HG03196 (cell line): Measurements from ENCODE around the gene TAGAP.
"Not testable (repeated sequence)": the region's sequence is repeated elsewhere in the genome, so short reads cannot be mapped to it uniquely, and the experiment has no call there.

Source experiments
- ATAC-seq: cut with Tn5 transposase; IDR thresholded peaks from one replicate; pipeline ENCODE4 v1.9.1; 2021; ENCODE audit not compliant: unreplicated experiment

Gene TAGAP

GRCh38 chr6:159045801-159046200, 1.0 kb upstream of the TAGAP start:
- ATAC-seq: no peak

DNA sequence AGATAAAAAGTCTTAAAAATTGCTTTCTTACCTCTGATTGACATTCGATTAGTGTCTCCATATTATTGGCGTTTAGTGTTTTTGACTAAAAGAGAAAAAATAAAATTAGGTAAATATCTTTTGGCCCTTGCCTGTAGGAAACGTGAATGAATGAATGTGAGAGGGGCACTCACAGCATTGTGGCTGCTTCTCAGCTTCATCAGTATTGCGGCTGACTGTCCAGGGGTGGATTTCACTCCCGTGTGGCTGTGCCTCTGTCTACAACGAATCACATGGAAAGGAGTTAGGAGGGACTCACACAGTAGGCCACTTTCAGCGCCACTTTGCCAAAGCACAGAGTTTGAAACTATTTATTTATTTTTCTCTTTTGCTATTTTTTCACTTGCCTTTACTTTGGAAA, 844 bp downstream of the TAGAP start:
- ATAC-seq: no peak

GRCh38 chr6:159043251-159043650, 1.5 kb downstream of the TAGAP start:
- no peak for ATAC-seq

- no peak for ATAC-seq
These were observed 2.0 kb downstream of the TAGAP start for GRCh38 chr6:159042826-159043181.

- ATAC-seq: peak; percentile 33
These were observed 2.6 kb downstream of the TAGAP start for GRCh38 chr6:159042003-159042825.

DNA sequence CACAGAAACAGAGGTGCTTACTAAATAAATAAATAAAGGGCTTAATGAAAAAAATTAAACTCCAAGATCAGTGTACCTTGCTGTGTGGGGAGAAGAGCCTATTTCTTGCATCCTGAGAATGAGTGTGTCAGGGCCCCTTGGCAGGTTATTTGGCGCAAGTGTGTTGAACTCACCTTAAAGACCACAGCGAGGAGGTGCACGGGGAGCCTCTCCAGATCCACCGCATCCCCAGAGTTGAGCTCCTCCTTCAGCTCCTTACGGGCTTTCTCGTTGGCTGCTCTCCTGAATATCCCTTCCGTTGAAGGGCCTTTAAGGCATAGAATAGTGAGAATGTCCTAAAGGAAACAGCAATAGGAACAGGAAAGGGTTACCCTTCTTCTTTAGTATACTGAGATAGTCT, 3.6 kb downstream of the TAGAP start:
- ATAC-seq: no peak

DNA sequence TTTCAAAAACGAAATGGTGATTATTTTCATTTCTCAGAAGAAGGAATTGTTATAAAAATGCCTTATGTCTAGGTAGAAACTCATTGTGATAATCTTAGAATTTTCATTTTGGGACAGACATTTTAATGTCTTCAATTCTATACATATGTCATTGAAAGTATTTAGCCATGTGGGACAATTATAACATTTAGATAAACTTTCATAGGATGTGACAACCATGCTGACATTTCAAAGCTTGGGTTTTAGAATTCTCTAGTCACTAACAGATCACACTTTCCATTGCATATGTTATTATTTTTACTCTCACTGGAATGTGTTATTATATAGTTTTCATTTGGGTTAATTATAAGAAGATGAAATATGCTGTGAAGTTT, 4.9 kb downstream of the TAGAP start:
- no peak for ATAC-seq

- peak; percentile 76 for ATAC-seq
These were observed 5.6 kb downstream of the TAGAP start for GRCh38 chr6:159038914-159039884.

GRCh38 chr6:159038318-159038717, 6.5 kb downstream of the TAGAP start:
- not testable (repeated sequence) for ATAC-seq

DNA sequence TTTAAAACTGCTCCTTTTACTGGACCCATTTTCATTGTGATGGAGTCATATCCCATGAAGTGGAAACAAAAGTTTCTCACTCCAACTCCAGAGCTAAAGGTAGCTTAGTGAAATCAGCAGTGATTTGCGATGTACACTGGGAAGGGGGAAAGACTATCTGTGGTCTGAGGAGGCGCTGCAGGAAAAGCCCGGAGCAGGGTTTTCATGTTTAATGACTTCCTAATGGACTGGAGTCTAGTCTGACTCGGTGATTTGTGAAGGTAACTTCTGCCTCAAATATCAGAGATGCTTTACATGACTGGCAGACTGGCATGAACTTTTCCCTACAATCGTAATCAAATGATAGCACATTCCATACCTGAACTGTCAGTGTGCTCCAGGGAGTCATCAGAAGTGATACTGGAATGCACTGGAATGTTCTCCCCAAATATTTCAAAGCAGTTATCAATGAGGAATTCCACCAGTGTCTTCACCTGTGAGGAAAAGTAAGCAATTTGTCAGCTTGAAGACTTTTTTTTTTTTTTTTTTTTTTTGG, 7.0 kb downstream of the TAGAP start:
- no peak for ATAC-seq

DNA sequence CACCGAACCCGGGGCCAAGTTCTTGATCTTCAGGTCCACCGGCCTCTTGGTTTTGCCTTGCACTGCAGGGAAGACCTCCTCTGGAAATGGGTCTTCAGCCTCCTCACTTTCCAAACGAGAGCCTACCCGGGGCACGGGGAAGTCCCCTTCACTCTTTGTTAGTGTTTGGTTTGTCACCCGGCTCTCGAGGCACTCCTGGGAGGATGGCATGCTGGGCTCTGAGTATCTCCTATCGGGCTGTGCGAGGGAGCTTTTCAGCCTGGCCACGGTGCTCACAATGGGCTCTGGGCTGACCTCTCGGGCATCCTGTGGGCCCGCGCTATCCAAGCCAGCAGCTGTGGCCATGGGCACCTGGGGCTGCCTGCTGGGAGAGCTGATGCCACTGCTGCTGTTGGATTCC, 8.1 kb downstream of the TAGAP start:
- no peak for ATAC-seq

- ATAC-seq: no peak
These were observed 8.9 kb downstream of the TAGAP start for GRCh38 chr6:159035891-159036290.

GRCh38 chr6:159033160-159034049, 11.4 kb downstream of the TAGAP start:
- ATAC-seq: no peak

DNA sequence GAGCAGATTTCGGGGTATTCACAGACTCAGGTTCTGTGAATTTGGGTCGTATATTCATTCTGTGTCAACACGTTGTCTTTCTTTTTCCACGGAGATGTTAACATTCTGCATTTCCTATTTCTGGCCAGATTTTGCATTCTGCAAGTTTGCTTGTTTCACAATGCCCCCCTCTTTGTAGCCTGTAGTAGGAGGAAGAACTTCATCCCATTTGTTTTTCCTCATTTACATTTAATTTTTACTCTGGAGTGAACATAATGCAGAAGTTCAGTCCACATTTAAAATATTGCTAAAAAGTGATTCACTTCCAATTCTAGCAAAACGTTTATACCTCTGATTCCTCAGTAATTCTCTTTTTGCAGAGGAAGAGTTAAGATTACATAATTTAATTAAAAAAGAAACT, 12.9 kb downstream of the TAGAP start:
- no peak for ATAC-seq

GRCh38 chr6:159030168-159030567, 14.6 kb downstream of the TAGAP start:
- ATAC-seq: no peak

- not testable (repeated sequence) for ATAC-seq
These were observed 19.6 kb downstream of the TAGAP start for GRCh38 chr6:159025224-159025623.

DNA sequence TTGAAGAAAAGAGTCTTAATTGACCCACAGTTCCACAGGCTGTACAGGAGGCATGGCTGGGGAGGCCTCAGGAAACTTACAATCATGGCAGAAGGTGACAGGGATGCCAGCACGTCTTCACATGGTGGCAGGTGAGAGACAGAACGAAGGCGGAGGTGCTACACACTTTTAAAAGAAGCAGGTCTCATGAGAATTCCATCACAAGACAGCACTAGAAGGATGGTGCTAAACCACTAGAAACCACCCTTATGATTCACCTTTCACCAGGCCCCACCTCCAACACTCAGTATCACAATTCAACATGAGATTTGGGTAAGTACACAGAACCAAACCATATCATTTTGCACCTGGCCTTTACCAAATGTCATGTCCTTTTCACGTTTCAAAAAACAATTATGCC, 20.9 kb downstream of the TAGAP start:
- ATAC-seq: no peak

- ATAC-seq: no peak
These were observed 24.8 kb downstream of the TAGAP start for GRCh38 chr6:159020011-159020410.

DNA sequence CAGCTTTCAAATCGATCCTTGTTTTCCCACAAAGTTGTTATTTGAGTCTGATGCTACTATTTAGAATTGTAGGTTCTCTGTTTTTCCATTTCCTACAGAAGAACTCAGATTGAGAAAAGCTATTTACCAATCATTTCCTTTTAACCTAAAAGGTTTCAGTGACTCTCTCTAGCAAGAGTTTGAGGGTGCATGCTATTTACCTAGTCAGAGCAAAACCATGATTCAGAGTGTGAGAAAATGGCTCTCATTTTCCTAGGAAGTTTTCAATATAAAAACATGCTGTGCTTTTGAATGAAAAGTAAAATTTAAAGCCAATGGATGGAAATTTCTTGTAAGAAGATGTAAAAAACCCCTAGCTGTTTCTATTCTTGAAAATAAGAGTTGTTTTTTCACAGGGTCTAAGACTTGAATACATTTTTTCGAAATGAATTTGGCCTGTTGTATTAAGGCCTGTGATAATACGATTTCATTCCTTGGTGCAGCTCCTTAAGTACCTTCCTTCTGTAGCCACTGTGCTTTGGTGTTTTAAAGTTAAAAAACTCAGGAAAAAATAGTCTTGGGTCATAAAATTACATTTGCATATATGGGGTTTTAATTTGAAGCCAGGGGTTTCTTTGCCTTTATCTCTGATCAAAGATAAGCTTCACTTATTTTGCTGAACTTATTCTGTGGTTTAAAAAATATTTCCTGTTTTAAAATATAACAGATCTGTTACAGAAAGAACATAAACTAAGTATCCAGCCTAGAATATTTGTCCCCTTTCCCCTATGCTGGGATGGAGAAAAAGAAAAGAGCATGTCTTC, 26.8 kb downstream of the TAGAP start:
- ATAC-seq: no peak

- no peak for ATAC-seq
These were observed 30.4 kb downstream of the TAGAP start for GRCh38 chr6:159014406-159014805.
